GM19467 (cell line): ENCODE measurements around the gene ADGRA1.

ENCODE experiments used
- ATAC-seq: cut with Tn5 transposase; IDR thresholded peaks from one replicate; pipeline ENCODE4 v1.9.1; 2021; ENCODE audit warnings: mild to moderate bottlenecking, moderate library complexity; ENCODE audit not compliant: unreplicated experiment

The ADGRA1 gene

DNA sequence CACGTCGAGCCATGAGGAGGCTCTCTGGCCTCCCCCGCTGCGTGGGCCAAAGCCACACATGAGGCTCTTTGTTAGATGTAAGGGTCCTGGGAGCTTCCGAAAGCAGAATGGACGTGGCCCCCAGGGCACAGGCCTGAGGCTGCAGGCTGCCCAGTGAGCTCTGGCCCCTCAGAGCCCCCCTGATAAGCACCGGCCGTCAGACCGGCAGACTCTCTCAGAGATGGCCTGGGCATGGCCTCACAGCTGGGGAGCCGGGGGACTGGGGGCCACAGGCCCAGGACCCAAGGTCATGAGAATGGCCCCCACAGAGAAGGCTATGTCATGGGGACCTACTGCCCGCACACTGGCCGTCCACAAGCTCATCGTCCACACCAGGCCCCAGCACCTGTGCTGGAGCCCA lies 31.7 kb upstream of the ADGRA1 start:
- no peak for ATAC-seq

DNA sequence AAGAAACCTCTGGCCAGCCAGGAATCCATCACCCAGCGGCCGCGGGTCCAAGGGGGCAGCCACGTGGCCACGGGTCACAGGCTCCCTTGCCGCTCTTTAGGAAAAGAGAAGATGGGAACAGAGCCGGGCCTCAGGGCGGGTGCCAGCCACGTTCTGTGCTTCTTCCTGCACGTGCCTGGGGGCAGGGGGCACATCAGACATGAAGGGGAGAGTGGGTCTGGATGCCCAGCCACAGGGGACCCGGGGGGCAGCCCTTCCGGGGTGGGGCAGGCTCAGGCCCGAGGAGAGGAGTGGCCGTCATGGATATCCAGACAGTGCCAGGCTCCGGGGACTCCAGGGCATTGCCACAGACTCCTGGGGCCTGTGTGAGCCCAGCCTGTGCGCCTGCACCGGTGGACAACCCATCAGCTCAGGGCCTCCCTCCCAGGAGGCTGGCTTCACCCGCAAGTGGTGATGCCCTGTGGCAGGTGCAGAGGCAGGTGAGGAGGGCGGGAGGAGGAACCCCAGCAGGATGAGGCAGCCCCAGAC lies 31.0 kb upstream of the ADGRA1 start:
- ATAC-seq: no peak

DNA sequence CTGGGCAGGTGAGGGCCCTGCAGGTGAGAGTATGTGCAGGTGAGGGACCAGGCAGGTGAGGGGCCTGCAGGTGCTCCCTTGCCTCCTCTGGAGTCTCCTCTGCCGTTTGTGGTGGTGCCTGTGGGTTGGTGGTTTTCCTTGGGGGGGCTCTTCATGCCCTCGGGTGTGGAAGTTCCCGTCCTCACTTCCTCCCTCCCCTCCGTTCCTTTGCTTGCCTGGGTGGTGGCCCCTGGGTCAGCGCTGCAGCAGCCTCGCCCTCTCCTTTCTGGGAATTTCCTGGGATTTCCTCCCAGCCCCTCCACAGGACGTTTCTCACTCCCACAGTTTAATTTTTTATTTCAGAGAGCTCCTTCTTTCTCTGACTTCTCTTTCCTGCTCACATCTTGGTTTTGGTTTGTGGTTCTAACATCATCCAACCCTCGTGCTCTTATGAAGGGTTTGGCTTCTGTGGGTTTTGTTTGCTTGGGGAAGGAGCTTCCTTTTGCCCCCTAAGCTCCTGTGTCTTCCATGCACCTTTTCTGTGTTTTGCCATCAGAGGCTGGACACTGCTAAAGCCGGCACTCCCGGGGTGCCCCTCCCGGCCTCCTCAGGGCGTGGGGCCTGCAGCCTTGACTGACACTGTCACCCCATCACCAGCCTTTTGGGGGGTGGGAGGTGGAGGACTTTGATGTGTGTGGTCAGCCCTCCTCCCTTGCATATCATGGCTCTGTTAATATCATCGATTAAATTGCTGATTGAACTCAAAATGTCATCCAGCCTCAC lies 29.2 kb upstream of the ADGRA1 start:
- no peak for ATAC-seq

DNA sequence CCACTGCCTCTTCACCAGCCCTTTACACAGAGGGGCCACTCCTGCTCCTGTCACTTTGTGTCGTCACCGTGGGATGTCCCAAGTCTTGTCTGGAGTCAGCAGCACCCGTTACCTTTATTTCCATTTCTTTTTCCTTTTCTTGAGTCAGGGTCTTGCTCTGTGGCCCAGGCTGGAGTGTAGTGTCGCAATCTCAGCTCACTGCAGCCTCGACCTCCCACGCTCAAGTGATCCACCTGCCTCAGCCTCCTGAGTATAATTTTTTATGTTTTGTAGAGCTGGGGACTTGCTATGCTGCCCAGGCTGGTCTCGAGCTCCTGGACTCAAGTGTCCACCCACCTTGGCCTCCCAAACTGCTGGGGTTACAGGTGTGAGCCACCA lies 28.6 kb upstream of the ADGRA1 start:
- no peak for ATAC-seq

DNA sequence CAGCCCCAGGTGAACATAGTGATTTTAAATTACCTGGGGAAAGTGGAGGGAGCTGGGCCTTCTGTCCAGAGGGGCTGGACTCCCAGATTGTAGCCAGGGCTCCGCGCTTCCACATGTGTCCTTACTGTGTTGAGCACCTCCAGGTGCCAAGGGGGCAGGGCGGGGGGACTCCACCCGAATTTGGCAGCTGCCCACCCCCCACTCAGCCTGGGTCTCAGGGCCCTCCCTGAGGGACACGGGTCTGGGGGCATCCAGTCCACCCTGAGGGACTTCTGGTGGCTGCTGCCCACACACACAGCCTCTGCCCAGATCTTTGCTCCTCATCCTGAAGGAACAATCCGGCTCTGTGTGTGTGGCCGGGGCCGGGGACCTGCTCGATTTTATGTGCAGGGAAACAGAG lies 28.2 kb upstream of the ADGRA1 start:
- ATAC-seq: no peak

DNA sequence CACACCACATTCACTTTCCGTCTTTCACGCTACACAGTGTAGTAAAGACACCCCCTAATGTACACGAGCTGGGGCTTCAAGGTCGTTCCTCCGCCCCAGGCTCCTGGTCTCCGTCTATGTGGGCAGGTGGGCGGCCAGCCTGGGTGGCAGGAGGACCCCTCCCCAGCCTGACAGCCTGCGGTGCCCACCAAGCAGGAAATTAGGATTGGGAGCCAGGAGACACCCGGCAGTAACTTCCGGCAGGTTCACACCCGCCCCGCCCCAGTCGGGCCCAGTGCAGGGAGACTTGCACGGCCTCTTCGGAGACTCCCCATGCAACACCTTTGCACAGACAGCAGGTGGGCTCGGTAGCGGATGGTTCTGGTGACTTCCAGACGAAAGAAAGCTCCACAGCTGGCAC lies 27.7 kb upstream of the ADGRA1 start:
- no peak for ATAC-seq

DNA sequence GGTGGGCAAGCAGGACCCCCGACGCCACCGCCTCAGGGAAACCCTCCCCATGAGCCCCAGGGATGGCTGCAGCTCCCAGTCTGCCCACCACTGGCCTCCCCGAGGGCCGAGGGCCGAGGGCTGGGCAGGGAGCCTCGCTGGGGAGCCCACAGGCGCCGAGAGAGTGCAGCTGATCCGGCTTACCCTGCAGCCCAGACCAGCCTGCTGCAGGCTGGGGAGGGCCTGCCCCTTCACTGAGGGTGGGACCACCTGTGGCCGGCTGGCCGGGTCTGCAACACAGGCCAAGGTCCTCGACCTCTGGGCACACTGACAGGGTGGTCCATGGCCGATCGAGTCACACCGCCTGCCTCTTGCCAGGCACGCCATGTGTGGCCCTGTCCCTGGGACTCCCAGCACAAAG lies 27.3 kb upstream of the ADGRA1 start:
- no peak for ATAC-seq

DNA sequence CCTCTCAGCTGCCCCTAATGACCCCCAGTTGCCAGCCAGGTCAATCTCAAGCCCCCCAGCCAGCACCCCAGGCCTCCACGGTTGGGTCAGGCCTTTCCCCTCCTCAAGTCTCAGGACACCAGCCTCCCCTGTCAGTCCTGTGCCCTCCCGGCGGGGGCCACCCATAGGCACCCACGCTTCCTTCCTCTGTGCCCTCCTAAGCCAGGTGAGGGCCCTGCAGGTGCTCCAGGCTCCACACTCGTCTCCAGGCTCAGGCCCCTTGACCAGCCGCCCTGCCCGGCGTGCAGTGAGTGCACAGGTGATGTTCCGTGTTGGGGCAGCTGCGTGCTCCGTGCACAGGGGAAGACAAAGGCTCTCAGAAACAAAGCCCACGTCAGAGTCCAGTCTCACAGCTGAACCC lies 26.8 kb upstream of the ADGRA1 start:
- no peak for ATAC-seq

DNA sequence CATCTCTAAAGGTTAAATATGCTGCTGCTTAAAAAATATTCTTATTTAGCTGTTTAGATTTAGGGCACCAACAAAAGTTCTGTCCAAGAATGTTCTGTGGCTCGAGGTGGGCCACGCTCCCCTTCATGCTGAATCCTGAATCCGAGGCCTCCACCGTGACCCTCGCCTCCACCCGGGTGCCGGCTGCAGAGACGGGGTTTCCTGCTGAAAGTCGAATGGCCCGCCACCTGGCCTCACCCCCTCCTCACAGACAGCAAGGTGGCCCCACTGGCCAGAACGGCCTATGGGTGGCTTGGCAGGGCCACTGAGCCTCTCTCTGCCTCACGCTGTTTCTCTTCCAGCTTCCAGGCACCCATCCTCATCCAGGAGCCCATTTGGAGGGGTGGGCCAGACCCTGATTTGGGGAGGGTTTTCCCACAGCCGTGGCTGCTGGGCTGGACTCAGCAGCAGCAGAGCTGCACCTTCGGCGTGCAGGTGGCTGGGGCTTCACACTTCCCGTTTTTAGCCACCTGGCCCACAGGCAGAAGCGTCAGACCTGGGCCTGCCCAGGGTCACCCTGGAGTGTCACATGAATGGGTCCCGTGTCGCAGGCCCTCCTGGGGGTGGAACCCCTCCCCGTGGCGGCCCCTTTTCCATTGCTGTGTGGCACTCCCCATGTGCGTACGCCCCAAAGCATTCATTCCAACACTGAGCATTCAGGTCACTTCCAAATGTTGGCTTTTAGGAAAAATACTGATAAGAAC lies 26.3 kb upstream of the ADGRA1 start:
- ATAC-seq: no peak

DNA sequence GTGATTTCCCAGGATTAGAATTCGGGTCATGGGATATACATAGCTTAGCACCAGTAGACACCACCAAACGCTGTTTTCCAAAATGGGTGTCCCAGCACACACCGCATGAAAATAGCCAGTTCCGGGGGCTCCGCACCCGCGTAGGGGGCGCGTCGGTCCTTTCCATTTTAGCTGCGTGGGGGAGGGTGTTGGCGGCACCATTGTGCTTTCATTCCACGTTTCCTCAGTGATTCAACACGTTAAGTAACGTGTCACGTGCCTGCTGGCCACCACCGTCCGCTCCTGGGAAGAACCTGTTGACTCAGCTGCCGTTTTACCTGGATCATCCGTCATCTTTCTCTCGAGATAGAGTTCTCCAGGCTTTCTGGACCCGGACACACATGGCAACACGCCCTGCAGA lies 25.6 kb upstream of the ADGRA1 start:
- ATAC-seq: no peak

DNA sequence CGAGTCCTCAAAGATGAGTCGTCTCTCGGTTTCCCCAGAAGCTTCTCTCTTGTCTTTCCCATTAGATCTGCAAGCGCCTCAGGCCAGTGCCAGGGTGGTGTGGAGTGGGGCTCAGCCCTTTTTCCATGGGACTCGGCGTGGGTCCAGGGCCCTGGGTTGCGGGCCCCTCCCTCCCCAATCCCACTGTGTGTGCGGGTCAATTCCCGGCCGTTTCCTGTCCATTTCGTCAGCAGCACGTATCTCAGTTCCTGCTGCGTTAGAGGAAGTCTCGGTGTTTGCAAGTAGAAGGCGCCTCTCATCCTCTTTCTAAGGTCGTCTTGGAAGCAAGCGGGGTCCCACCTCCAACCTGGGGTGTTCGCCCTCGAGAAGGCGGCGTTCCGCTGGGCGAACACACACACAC lies 25.1 kb upstream of the ADGRA1 start:
- no peak for ATAC-seq

DNA sequence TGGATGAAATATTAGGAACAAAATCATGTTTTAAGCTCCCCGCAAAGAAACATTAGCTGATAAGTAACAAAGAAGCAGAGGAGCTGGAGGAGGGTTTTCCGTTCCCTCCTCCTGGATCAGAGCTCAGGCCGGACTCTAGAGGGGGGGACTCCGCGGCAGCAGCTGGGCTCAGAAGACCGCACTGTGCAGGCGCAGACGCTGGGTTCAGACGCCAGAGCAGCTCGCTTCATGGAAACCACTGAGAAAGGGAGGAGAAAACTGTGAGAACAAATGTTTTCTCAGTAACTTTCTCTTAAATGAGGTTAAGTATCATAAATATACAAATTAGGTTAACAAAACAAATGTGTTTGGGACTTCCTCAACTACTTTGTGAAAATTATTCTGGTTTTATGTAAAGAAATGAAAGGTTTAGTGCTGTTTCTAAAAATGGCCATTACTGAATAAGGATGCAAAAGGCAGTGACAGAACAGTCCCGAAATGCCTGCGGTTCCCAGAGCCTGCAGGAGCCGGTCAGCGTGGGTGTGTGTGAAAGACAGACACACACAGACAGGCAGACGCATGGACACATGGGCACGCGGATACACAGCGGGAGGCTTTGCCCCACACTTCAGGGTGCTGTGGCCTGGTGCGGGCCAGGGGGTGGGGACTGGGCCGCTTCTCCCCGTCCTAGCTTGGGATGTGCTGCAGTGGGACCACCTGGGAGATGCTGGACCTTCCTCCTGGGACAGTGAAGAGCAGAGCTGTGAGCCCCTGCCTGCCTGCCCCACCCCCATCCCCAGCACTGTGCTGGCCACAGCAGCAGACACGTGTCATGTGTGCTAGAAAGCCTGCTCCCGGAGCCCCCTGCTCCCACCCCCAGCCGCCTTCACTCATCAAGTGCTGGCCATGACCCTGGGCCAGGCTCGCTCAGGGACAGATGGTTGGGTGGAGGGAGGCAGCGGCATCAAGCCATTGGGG lies 20.3 kb upstream of the ADGRA1 start:
- no peak for ATAC-seq

DNA sequence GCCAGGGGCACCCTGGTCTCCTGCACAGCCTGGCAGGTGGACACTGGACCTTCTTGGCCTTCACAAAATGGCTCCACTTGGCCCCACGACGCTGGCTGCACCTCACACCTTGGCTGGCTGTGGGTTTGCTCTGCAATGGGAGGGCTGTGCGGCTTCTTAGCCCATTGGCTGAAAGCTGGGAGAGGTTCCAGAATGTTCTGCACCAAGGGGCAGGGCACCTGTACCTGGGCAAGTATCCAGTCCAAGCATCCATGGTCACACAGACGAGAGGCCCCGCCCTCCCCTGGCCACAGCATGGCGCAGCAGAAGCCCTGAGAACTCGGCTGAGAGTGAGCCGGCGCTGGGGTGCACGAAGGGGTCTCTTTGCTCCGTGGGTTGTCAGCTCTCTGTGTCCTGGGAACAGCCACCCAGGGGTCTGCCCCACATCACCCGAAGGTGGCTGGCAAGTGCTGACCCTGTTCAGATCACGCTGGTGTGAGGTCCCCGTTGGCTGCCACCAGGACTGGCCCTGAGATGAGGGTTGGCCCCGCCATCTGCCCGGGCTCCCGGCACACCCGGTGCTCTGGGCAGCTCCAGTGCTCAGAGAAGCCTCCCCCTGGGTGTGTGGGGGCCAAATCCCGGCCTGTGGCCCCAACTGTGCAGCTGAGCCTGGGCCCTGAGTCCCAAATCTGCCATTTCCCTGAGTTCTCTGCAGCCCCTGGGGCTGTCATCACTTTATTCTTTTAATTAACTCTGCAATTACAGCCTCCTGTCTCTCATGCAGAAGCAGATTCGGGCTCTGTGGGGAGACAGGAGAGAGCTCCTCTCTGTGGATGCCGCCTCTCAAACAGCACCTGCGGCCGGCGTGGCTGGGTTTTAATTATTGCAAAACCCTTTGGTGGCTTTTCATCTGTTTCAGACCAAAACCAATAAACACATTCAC lies 19.4 kb upstream of the ADGRA1 start:
- no peak for ATAC-seq

DNA sequence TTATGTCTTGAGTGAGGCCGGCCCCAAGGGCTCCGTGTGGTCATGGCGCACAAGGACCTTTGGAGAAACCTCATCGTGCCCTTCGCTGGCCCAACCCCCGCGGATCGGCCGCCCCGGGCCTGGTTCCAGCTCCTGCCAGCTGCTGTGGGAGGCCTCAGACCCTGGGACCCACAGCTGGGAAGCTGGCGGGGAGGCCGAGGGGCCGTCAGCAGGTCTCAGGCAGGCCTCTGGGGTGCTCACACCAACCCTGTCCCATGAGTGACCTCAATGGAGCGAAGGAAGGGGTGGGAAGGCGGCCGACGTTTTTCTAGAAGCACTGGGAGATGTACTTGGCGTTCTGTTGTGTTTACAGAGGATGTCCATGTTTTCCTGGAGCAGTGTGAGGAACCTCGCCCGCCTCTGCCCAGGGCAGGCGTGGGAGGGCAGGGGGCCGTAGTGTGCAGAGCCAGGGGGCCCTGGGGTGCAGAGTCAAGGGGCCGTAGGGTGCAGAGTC lies 18.6 kb upstream of the ADGRA1 start:
- ATAC-seq: no peak

DNA sequence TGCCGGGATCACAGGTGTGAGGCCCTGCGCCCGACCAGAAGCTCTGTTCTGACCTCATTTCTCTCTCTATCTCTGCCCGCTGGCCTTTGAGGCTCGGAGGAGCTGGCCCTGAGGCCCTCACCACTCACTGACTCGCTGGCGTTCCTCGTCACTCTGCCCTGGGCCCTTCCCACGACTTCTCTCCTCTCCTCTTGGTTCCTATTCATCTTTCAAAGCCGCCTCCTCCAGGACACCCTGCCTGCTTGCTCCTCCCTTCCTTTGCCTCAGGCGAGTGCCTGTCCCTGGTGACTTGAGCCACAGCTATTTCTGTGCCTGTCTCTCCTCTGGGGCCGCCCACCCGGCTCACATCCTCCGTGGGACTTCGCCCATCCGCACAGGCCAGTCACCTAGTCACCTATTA lies 17.3 kb upstream of the ADGRA1 start:
- no peak for ATAC-seq

DNA sequence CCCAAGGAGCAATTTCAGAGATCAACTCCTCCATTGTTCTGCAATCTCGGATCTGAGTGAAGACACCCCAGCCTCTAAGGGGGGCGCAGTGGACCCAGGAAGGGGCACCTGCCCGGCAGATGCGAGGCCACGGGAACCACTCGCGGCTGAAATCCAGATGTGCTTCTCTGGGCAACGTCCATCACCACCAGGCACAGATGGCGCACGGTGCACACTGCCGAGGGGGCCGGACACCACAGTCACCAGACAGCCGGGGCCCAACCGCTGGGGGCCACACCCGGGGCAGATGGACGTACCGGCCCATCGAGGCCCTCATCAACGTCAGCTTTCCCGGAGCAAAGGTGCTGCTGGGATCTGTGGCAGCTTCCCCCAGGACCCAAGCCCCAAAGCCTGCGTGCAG lies 16.9 kb upstream of the ADGRA1 start:
- ATAC-seq: no peak

DNA sequence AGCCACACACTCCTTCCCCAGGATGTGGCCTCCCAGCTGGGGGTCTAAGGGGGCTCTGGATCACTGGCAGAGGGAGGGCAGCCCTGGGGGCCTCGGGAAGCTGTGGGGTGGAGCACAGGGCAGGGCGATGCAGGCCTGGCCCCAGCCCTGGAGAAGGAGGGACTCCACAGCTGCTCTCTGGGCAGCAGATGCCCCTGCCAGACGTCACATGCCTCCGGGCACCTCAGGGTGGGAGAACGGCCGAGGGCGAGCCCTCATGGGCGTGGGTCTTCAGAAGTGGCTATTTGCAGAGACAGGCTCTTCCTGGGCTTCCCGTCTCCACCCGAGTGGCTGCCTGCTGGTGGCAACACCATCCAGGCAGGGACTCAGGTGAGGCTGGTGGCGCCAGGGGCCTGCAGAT lies 16.0 kb upstream of the ADGRA1 start:
- no peak for ATAC-seq

DNA sequence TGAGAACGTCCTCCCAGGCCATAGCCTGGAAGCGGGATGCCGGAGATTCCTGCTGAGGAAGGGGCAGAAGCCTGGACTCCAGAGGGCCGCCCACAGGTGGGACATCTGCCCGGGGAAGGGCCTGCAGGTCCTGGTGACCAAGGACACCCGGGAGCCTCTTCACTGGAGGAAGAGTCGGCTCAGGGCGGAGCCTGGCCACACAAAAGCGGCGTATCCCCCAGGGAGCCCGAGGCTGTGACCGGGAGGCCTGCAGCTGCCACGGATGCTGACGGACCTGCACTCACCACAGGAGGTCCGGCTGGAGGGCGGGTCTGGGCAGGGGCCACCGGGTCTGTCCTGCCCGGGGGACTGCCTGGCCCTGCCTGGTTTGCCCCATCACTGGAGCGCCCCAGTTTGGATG lies 15.5 kb upstream of the ADGRA1 start:
- ATAC-seq: no peak

DNA sequence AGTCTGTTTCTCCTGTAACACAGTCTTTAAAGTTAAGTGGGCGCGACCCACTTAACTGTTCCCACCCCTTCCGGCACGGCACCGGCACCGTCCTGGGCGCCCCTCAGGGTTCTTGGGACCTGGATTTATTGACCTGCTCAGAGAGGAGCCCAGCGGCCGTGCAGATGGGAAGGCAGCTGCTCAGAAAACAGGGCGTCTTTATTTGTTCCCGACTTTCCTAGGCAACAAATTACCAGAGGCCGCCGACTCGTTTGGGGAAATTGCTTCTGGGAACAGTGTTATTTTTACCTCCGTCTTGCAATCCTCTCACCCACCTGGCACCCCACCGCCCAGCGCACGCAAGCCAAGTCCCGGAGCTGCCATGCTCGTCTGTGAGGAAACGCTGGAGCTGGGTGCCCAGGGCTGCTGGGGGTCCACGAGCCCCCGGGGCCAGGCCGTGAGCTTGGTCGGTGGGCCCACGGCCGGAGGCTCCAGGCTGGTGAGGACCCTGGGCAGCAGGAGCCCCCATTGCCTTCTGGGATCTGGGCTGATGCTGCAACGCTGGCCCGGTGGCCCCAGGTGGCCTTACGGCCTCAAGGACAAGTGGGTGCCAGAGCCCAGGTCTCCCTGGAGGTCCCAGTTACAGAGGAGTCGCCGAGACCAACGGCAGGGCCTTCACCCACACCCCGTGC lies 14.9 kb upstream of the ADGRA1 start:
- no peak for ATAC-seq
